Measurements from ENCODE around the gene ERC2. TPM values are rescaled to one million over a fixed set of nuclear protein-coding genes. Genes with fewer than 3 reads are reported as not detected.
"Not testable (repeated sequence)": the region's sequence is repeated elsewhere in the genome, so short reads cannot be mapped to it uniquely, and the experiment has no call there.

ERC2 gene
- polyA plus RNA-seq (2014; cell fraction: cytosol; rRNA removed), result 2.5 and 5.2 TPM in 2 replicates
- polyA plus RNA-seq (2014; cell fraction: nucleus; rRNA removed), result 2.2 and 5.8 TPM in 2 replicates

DNA sequence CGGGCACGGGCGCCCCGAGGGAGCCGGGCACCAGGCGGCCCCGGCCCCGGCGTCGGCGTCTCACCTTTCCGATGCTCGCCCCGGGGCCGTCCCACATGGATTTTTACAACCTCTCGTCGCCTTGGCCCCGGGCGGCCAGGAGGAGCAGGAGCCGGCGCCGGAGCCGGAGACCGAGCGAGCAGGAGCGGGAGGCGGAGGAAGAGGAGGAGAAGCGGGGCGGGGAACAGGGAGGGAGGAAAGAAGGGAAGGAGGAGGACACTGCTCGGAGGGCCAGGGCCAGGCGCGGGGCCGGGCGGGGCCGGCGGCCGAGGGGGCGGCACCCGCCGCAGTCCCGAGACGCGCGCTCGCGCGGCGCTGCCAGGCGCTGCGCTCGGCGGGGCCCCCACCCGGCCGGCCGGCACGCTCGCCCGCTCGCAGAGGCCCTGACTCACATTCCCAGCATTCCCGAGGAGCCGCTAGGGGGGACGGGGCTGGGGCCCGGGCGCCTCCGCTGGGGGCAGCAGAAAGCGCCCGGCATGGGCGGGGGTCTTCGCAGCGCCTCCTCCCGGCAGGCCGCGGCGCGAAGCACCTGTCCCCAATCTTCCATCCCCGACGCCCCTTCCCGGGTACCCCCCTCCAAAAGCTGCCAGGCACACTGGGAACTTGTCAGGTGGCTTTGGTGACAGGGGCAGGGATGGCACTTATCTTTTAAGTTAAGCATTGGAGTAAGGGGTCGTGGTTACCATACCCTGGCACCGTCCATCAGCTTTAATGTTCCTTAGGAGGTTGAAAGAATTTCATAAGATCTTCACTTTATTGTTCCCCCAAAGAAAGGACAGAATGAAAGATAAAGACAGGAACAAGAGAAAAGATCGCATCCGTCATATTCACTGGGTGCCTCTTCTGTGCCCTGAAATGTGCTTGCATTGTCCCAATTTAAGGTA, at the start of gene ERC2:
TSS of gene ERC2 (minus strand) at position 284 of the 923 bp plus-strand sequence.
- DNase-seq (ENCODE audit: low spot score), result peak; percentile 74

- DNase-seq (ENCODE audit: low spot score), result no peak
Observed at GRCh38 chr3:56502738-56503137, 34.5 kb upstream of the ERC2 start.

DNA sequence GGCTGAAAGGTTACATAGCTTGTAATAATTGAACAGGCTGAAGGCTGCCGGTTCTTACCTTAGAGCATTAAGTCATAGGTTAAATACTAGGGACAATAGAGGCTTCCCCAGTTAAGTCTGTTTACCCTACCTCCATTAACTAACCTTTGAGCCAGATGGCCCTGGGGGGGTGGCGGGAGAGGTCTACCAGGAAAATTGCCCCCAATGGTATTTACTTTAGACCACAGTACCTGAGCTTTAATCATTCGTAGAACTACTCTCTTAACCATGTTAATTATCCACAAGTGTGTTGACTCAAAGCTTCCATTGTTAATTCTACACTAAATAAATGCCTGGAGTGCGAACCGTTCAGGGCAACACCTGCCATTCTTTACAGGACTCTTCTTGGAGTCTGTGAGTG, 28.1 kb upstream of the ERC2 start:
- not testable (repeated sequence) for DNase-seq (ENCODE audit: low spot score)

GRCh38 chr3:56494679-56495322, 26.5 kb upstream of the ERC2 start:
- DNase-seq (ENCODE audit: low spot score), result peak; percentile 76

DNA sequence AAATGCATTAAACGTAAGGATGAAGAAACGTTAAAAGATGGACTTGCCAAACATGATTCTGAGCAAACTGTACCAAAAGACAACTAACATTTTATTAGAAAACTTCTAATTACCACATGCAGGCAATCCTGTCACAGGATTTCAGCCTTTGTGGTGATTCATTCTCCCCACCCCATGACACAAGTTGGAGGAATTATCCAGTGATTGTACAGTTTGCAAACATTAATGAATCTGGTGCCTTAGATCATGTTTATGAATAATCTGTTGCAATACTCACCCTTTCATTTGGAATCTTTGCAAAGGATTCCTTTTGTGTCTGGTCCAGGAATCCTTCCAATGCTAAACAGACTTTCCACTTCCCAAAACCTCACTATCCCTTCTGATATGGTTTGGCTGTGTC, 23.3 kb upstream of the ERC2 start:
- no peak for DNase-seq (ENCODE audit: low spot score)

- no peak for DNase-seq (ENCODE audit: low spot score)
Observed at GRCh38 chr3:56488812-56489600, 20.7 kb upstream of the ERC2 start.

DNA sequence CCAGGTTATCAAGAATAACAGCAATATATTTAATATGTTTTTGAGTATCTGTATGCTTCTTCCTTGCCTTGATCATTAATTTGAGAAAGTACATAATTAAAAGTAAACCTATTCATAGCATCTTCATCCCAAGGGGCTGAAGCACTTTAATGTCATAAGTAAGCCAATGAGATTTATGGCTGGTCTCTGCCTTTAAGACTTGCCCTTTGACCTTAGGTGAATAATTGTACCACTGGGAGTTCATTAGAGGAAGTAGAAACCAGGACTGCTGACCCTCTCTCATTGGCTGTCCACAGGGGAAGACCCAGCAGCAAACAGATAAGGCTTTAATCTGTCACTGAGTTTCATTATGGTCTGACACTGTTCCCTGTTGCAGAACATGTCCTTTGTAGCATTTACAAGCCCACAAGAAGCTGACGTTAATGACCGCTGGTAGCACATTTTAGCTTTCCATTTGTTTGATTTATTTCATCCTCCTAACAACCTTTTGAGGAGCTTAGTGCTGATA, 16.3 kb upstream of the ERC2 start:
- DNase-seq (ENCODE audit: low spot score), result peak; percentile 64

GRCh38 chr3:56484122-56484521, 15.9 kb upstream of the ERC2 start:
- DNase-seq (ENCODE audit: low spot score), result peak; percentile 3

DNA sequence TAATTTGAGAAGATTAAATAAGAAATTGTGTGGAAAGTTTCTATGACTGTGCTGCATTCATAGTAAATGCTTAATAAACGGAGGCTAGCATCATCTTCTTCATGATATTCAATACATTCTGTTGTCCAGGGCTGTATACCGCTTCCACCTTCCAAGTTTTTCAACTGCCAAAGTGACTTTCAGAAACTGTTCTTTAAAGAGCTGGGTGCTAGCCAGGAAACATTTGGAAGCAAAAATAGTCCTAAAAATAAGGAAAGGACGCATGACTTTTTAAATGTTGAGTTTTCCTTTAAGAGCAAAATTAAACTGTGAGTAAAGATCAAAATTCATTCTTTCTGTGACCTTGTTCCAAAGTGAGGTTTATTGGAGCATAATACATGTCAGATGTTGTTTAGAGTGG, 9.4 kb upstream of the ERC2 start:
- no peak for DNase-seq (ENCODE audit: low spot score)

GRCh38 chr3:56476771-56477170, 8.5 kb upstream of the ERC2 start:
- DNase-seq (ENCODE audit: low spot score), result no peak

DNA sequence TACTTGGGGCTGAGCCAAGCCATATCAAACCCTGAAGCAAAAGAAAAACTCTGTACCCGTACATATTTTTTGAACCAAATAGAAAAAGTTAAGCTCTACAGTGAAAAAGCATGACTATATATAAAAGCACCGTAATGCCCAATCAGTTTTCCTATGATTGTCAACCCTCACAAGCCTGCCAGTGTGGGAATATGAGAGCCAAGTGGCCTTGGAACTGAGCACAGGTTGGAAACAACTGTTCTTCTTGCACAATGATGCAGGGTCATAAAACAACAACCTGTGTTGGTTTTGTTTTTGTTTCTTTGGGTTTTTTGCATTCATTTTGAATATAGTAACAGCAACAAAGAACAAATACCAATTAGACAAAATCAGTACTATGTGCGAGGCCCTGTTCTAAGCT, 3.5 kb upstream of the ERC2 start:
- DNase-seq (ENCODE audit: low spot score), result no peak

DNA sequence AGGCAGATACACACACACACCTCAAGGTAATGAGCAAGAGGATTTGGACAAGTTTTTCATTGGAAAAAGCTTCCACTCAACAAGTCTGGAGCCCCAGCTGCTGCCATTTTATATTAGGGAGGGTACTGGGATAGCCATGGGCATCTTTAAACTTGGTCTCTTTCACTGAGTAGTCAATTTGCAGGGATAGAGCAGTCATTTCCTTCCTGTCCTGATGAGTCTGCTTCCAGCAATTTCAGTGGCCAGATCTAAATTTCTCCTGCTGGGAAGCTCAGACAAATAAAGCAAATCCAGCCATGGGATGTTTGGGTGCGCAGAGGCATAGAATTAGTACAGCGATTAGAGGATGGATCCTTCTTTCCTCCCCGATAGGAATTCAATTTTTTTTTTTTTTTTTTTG, 874 bp upstream of the ERC2 start:
- DNase-seq (ENCODE audit: low spot score), result no peak

DNA sequence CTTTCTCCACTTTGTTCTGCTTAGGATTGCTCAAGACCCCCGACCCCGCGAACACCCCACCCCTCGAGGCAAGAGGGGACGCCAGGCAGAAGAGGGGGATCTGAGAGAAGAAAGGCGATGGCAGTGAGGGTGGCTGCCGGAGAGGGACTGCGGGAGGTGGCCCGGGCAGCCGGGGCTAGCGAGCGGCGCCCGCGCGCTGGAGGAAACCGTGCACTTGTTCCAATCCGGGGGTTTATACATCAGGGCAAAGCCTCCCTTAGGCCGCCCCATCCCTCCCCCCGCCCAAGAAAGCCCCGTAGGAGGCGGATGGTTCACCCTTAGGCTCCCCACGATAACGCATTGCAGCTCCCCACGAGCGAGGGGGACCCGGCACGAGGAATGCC, 475 bp downstream of the ERC2 start:
- peak; percentile 8 for DNase-seq (ENCODE audit: low spot score)

GRCh38 chr3:56467108-56467507, 1.2 kb downstream of the ERC2 start:
- peak; percentile 94 for DNase-seq (ENCODE audit: low spot score)

- DNase-seq (ENCODE audit: low spot score), result no peak
Observed at GRCh38 chr3:56459719-56460118, 8.5 kb downstream of the ERC2 start.

- DNase-seq (ENCODE audit: low spot score), result no peak
Observed at GRCh38 chr3:56459104-56459496, 9.2 kb downstream of the ERC2 start.

DNA sequence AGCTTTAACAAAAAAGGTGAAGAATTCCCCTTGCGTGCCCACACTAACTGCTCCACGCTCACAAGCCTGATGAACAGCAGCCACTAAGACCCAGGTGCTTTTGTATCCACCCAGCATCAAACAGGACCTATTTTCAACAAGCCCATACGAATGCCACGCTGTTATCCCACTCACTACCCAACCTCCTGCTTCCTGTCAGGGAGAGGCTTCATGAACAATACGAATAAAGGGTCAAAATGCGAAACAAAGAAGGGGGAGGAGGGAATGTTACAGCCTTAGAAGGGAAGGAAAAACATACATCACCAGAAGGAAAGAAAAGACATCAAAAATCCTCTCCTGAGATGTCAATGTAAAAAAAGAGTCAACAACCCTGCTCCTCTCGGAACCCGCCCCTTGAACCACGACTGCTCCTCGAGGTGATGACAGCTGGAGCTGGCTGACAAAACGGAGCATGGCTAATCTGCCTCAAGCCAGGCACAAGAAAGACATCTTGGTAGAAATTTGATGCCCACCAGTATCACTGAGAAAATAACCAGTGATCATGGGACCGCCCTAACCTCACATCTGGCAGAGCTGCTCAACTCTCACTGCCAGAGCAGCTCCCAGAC, 9.7 kb downstream of the ERC2 start:
- DNase-seq (ENCODE audit: low spot score), result no peak

DNA sequence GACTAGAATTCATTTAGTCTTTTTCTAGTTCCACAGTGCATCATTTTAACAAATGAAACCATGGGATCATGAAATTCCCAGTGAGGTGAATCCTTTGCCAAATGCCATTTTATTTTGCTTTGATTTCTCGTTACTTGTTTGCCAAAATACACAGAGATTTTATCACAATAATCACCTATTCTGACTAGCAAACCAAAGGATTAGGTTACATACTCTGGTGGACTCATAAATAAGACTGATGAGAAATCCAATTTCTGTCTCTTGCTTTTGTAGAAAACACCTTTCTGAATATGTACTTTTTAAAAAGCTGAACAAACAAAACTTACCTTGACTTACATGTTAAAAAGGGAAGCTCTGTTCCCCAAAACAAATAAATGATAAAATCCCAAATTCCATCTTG, 12.2 kb downstream of the ERC2 start:
- no peak for DNase-seq (ENCODE audit: low spot score)

DNA sequence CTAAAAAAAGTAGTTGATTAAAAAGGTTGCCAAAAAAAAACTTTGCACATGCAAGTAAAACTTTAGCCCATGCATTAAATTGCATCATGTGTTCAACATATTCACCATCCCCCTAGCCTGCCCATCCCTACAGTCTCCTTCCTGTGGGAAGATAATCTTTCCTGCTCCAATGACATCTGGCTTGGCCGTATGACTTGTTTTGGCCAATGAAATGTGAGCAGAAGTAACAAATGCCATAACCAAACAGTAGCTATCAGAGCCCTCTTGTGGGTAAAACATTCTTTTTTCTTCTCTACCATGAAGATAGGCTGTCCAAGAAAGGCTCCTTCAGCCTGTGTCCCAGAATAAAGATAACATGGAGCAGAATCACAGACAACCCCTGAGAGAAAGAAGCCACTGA, 15.3 kb downstream of the ERC2 start:
- DNase-seq (ENCODE audit: low spot score), result no peak

DNA sequence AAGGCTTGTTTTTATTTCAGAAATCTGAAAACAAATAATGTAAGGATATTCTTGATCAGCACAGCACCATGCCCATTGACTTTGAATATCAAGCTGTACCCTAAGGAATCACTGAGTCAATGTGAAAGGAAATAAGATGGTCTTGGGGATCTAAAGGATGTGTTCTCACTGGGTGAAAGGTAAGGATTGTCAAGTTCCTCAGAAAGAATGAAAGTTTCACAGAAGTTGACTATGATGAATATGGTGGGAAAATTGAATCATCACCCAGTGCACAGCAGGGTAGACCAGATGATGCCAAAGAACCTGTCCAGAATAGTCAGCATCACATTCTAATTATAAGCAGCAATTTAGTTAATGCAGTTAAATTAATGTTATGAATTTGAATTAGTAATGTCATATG, 16.2 kb downstream of the ERC2 start:
- no peak for DNase-seq (ENCODE audit: low spot score)

GRCh38 chr3:56443372-56443771, 24.9 kb downstream of the ERC2 start:
- DNase-seq (ENCODE audit: low spot score), result no peak

Data from SK-N-DZ (cell line).